HEK293 (cell line): Measurements from ENCODE around the gene ATP8A2.

Experiments used
- CTCF ChIA-PET: fragments of 350-600 bp; formaldehyde crosslinking; extraction: SDS; loops from one replicate; lab custom pipeline; 2021; ENCODE audit warnings: antibody characterized with exemption; lab: Yijun Ruan, JAX
- POLR2A ChIA-PET: fragments of 300-600 bp; formaldehyde crosslinking; extraction: SDS; loops from one replicate; lab custom pipeline; 2020; ENCODE audit warnings: antibody characterized with exemption, inconsistent platforms; lab: Yijun Ruan, JAX
- H3K27ac ChIP-seq: fragments of 200-500 bp; sonication (Bioruptor generic); 2 replicates; pipeline ENCODE4 v1.5.1; 2014; ENCODE audit warnings: low read depth, low read length, control low read depth, inconsistent platforms; ENCODE audit errors: extremely low read depth
- H3K36me3 ChIP-seq, 2 experiments: fragments of 200-500 bp in 1 of 2; sonication (Bioruptor generic) in 1 of 2; 1 replicate in 1 of 2; 2 replicates in 1 of 2; pipeline ENCODE4 v1.5.1; 2014 to 2017; ENCODE audit warnings: inconsistent platforms in 2 of 2, low read length in 2 of 2; ENCODE audit not compliant: control insufficient read depth in 2 of 2, insufficient read depth in 1 of 2
- H3K4me1 ChIP-seq: fragments of 200-500 bp; sonication (Bioruptor generic); 2 replicates; pipeline ENCODE4 v1.5.1; 2014; ENCODE audit warnings: mild to moderate bottlenecking, low read length, inconsistent platforms; ENCODE audit not compliant: control insufficient read depth, insufficient read depth
- H3K4me3 ChIP-seq: 2 replicates; pipeline ENCODE4 v1.5.1; 2011; ENCODE audit warnings: low read depth, mild to moderate bottlenecking, control low read depth, low read length, moderate library complexity
- H3K9me3 ChIP-seq: fragments of 200-500 bp; sonication (Bioruptor generic); 2 replicates; pipeline ENCODE4 v1.5.1; 2014; ENCODE audit warnings: low read depth, low read length, inconsistent platforms; ENCODE audit not compliant: control insufficient read depth, insufficient read depth
- ATF2 ChIP-seq: fragments of 450-650 bp; formaldehyde crosslinking; IDR thresholded peaks from 2 replicates; pipeline ENCODE4 v1.5.1; 2016; ENCODE audit warnings: missing biosample characterization, missing genetic modification characterization, low read depth
- GLIS1 ChIP-seq: fragments of 450-650 bp; formaldehyde crosslinking; IDR thresholded peaks from 2 replicates; pipeline ENCODE4 v1.5.1; 2016; ENCODE audit warnings: missing biosample characterization, missing genetic modification characterization
- HOXA7 ChIP-seq: sonication (generic); formaldehyde crosslinking; IDR thresholded peaks from 2 replicates; pipeline ENCODE4 v1.8.1; 2022; ENCODE audit warnings: missing genetic modification reagents, borderline replicate concordance
- IKZF3 ChIP-seq: fragments of 450-650 bp; IDR thresholded peaks from 2 replicates; pipeline ENCODE4 v1.5.0; 2018; ENCODE audit warnings: missing biosample characterization, mild to moderate bottlenecking, missing genetic modification characterization, moderate library complexity
- RBAK ChIP-seq: fragments of 450-650 bp; formaldehyde crosslinking; IDR thresholded peaks from 2 replicates; pipeline ENCODE4 v1.5.1; 2016; ENCODE audit warnings: missing biosample characterization, missing genetic modification characterization
- SP2 ChIP-seq: fragments of 450-650 bp; formaldehyde crosslinking; IDR thresholded peaks from 2 replicates; pipeline ENCODE4 v1.5.1; 2016; ENCODE audit warnings: missing biosample characterization, missing genetic modification characterization
- ZBTB6 ChIP-seq: fragments of 450-650 bp; formaldehyde crosslinking; IDR thresholded peaks from 2 replicates; pipeline ENCODE4 v1.5.1; 2017; ENCODE audit warnings: missing biosample characterization, missing genetic modification characterization
- ZNF169 ChIP-seq: fragments of 450-650 bp; formaldehyde crosslinking; IDR thresholded peaks from 2 replicates; pipeline ENCODE4 v1.5.1; 2016; ENCODE audit warnings: missing biosample characterization, missing genetic modification characterization
- ZNF26 ChIP-seq: fragments of 450-650 bp; formaldehyde crosslinking; IDR thresholded peaks from 2 replicates; pipeline ENCODE4 v1.5.1; 2016; ENCODE audit warnings: missing biosample characterization, missing genetic modification characterization
- ZNF266 ChIP-seq: fragments of 450-650 bp; formaldehyde crosslinking; IDR thresholded peaks from 2 replicates; pipeline ENCODE4 v1.5.1; 2016; ENCODE audit warnings: missing biosample characterization, missing genetic modification characterization, low read depth
- ZNF350 ChIP-seq: fragments of 450-650 bp; formaldehyde crosslinking; IDR thresholded peaks from 2 replicates; pipeline ENCODE4 v1.5.0; 2017; ENCODE audit warnings: missing biosample characterization, mild to moderate bottlenecking, missing genetic modification characterization
- ZNF354C ChIP-seq: fragments of 450-650 bp; formaldehyde crosslinking; IDR thresholded peaks from 2 replicates; pipeline ENCODE4 v1.5.1; 2016; ENCODE audit warnings: missing biosample characterization, missing genetic modification characterization, low read depth, borderline replicate concordance
- ZNF416 ChIP-seq: fragments of 450-650 bp; formaldehyde crosslinking; IDR thresholded peaks from 2 replicates; pipeline ENCODE4 v1.5.1; 2016; ENCODE audit warnings: missing biosample characterization, missing genetic modification characterization
- ZNF488 ChIP-seq: fragments of 450-650 bp; formaldehyde crosslinking; IDR thresholded peaks from 2 replicates; pipeline ENCODE4 v1.5.1; 2016; ENCODE audit warnings: missing biosample characterization, missing genetic modification characterization
- ZNF518A ChIP-seq: fragments of 450-650 bp; formaldehyde crosslinking; conservative IDR thresholded peaks from 2 replicates; pipeline ENCODE4 v1.5.1; 2016; ENCODE audit warnings: low read depth, missing biosample characterization, missing genetic modification characterization
- ZNF548 ChIP-seq: fragments of 450-650 bp; formaldehyde crosslinking; IDR thresholded peaks from 2 replicates; pipeline ENCODE4 v1.5.1; 2016; ENCODE audit warnings: missing biosample characterization, missing genetic modification characterization
- ZNF555 ChIP-seq: fragments of 450-650 bp; formaldehyde crosslinking; conservative IDR thresholded peaks from 2 replicates; pipeline ENCODE4 v1.5.1; 2017; ENCODE audit warnings: missing biosample characterization, mild to moderate bottlenecking, missing genetic modification characterization, inconsistent platforms
- ZNF600 ChIP-seq: fragments of 450-650 bp; formaldehyde crosslinking; IDR thresholded peaks from 2 replicates; pipeline ENCODE4 v1.5.1; 2016; ENCODE audit warnings: missing biosample characterization, missing genetic modification characterization
- ZNF747 ChIP-seq: fragments of 450-650 bp; formaldehyde crosslinking; IDR thresholded peaks from 2 replicates; pipeline ENCODE4 v1.5.1; 2016; ENCODE audit warnings: missing biosample characterization, missing genetic modification characterization
- ZSCAN18 ChIP-seq: fragments of 450-650 bp; formaldehyde crosslinking; IDR thresholded peaks from 2 replicates; pipeline ENCODE4 v1.5.1; 2016; ENCODE audit warnings: missing biosample characterization, missing genetic modification characterization

Gene ATP8A2

GRCh38 chr13:26011996-26012821 lies 640.4 kb downstream of the ATP8A2 start:
- H3K4me1 ChIP-seq, result no peaks in the 10 kb centered on the region

GRCh38 chr13:26012995-26013394 lies 641.2 kb downstream of the ATP8A2 start:
- no peaks in the 10 kb centered on the region for H3K36me3 ChIP-seq
- no peaks in the 10 kb centered on the region for H3K9me3 ChIP-seq
- no peaks in the 10 kb centered on the region for H3K4me1 ChIP-seq
- H3K4me3 ChIP-seq, result no peak overlapping the region
- CTCF ChIA-PET, result no interaction called here
- POLR2A ChIA-PET, result no interaction called here
- no peak overlapping the region for H3K27ac ChIP-seq
- TF ChIP-seq ZNF600 (no peak), IKZF3 (no peak), GLIS1 (tag by site-specific recombination) (no peak), SP2 (tag by site-specific recombination) (no peak), ZNF747 (tag by site-specific recombination) (no peak), ZNF518A (no peak), ZNF416 (tag by site-specific recombination) (no peak), ZNF169 (no peak), ZNF266 (tag by site-specific recombination) (no peak), ZSCAN18 (tag by site-specific recombination) (no peak), ATF2 (tag by site-specific recombination) (no peak)

More at GRCh38 chr13:26011996-26012821, 640.4 kb downstream of the ATP8A2 start:
- CTCF ChIA-PET, result no interaction called here
- POLR2A ChIA-PET, result no interaction called here
- no peaks in the 10 kb centered on the region for H3K36me3 ChIP-seq
- TF ChIP-seq ZNF26 (tag by site-specific recombination) (no peak), ZNF354C (no peak), HOXA7 (no peak), ZNF548 (no peak), ZNF488 (no peak), ZNF350 (tag by site-specific recombination) (no peak), ZNF555 (tag by site-specific recombination) (no peak), RBAK (no peak), ZBTB6 (no peak)
- H3K9me3 ChIP-seq, result no peaks in the 10 kb centered on the region
- no peak overlapping the region for H3K27ac ChIP-seq
- H3K4me3 ChIP-seq, result no peak overlapping the region
